Natural killer cell treated with Interleukin-12 subunit alpha and Interleukin-12 subunit beta and Interleukin-15 and Interleukin-18, amount 100 ng/mL, for 72 hours (primary cell): ENCODE results near the gene TSFM. TPM values are rescaled to one million over a fixed set of nuclear protein-coding genes. Genes with fewer than 3 reads are reported as not detected.
A peak's percentile ranks its signal among the peaks of the same experiment; 100 is the strongest.

Source experiments
- ATAC-seq, 2 donors: fragments of 150-1000 bp; cut with Tn5 transposase in 1 of 2; sonication (Bioruptor Pico), chemical (Tn5 transposase) in 1 of 2; 2 replicates each; pipeline ENCODE4 v1.10.0; 2021
- DNase-seq: peaks from one replicate; pipeline ENCODE4 v3.0.0; 2022; ENCODE audit warnings: low spot score
- H3K27ac Mint-ChIP-seq, 2 donors: 1 replicate in 1 of 2; 2 replicates in 1 of 2; pipeline ENCODE4 v1.8.0; 2022; ENCODE audit warnings: mixed read lengths in 2 of 2, mild to moderate bottlenecking in 1 of 2, moderate library complexity in 1 of 2
- H3K27me3 Mint-ChIP-seq, 2 donors: 1 replicate in 1 of 2; 2 replicates in 1 of 2; pipeline ENCODE4 v1.8.0; 2022; ENCODE audit warnings: mixed read lengths in 2 of 2
- H3K36me3 Mint-ChIP-seq: one replicate; pipeline ENCODE4 v1.8.0; 2022; ENCODE audit warnings: mixed read lengths
- H3K4me1 Mint-ChIP-seq, 2 donors: 1 replicate in 1 of 2; 2 replicates in 1 of 2; pipeline ENCODE4 v1.8.0; 2022; ENCODE audit warnings: low read depth in 2 of 2, mixed read lengths in 2 of 2, mild to moderate bottlenecking in 1 of 2
- H3K4me3 Mint-ChIP-seq: one replicate; pipeline ENCODE4 v1.8.0; 2022; ENCODE audit warnings: mixed read lengths
- H3K9me3 Mint-ChIP-seq: 2 replicates; pipeline ENCODE4 v1.8.0; 2022; ENCODE audit warnings: mixed read lengths
- total RNA-seq, 2 donors: library from RNA; stranded (reverse); gene quantifications; one replicate each; pipeline ENCODE4 v1.2.3, GENCODE V29; 2022

The TSFM gene
- total RNA-seq, 2 donors from 2014 or later: 43.2 to 44.6 TPM

- ATAC-seq (peak in 1 of 2 donors; percentile 10), DNase-seq (no peak)
- Mint-ChIP-seq H3K36me3 (peaks cover 5% of the 10 kb centered on the region), H3K27ac (no peak overlapping the region), H3K4me3 (no peak overlapping the region), H3K27me3 (no peaks in the 10 kb centered on the region), H3K4me1 (peaks cover 0 to 8% of the 10 kb centered on the region in 2 donors), H3K9me3 (no peaks in the 10 kb centered on the region)
Measured at GRCh38 chr12:57823908-57824640, 41.5 kb downstream of the TSFM start.

- H3K27ac Mint-ChIP-seq: peak overlapping the region in 1 of 2 donors; percentile 54
Measured at GRCh38 chr12:57825451-57825850, 42.9 kb downstream of the TSFM start.

GRCh38 chr12:57826400-57826799 is 43.8 kb downstream of the TSFM start:
- H3K36me3 Mint-ChIP-seq: peaks cover 5% of the 10 kb centered on the region
- no peak overlapping the region for H3K4me3 Mint-ChIP-seq
- H3K27me3 Mint-ChIP-seq: no peaks in the 10 kb centered on the region
- H3K27ac Mint-ChIP-seq: peak overlapping the region in 1 of 2 donors; percentile 37
- no peaks in the 10 kb centered on the region for H3K9me3 Mint-ChIP-seq
- peaks cover 2 to 15% of the 10 kb centered on the region in 2 donors for H3K4me1 Mint-ChIP-seq
- DNase-seq (no peak), ATAC-seq (no peak)

More at GRCh38 chr12:57825451-57825850, 42.9 kb downstream of the TSFM start:
- H3K4me1 Mint-ChIP-seq: peaks cover 0 to 12% of the 10 kb centered on the region in 2 donors
- H3K36me3 Mint-ChIP-seq: peaks cover 5% of the 10 kb centered on the region
- H3K27me3 Mint-ChIP-seq: no peaks in the 10 kb centered on the region
- DNase-seq (no peak), ATAC-seq (no peak)
- H3K9me3 Mint-ChIP-seq: no peaks in the 10 kb centered on the region
- no peak overlapping the region for H3K4me3 Mint-ChIP-seq

GRCh38 chr12:57826966-57827365 is 44.4 kb downstream of the TSFM start:
- H3K4me1 Mint-ChIP-seq: peaks cover 7 to 20% of the 10 kb centered on the region in 2 donors
- no peak for DNase-seq
- H3K9me3 Mint-ChIP-seq: no peaks in the 10 kb centered on the region
- peaks cover 5% of the 10 kb centered on the region for H3K36me3 Mint-ChIP-seq
- no peak for ATAC-seq
- no peaks in the 10 kb centered on the region for H3K27me3 Mint-ChIP-seq
- H3K4me3 Mint-ChIP-seq: no peak overlapping the region
- H3K27ac Mint-ChIP-seq: peak overlapping the region in 1 of 2 donors; percentile 37

- Mint-ChIP-seq H3K4me1 (peaks cover 12 to 23% of the 10 kb centered on the region in 2 donors), H3K9me3 (no peaks in the 10 kb centered on the region), H3K27ac (no peak overlapping the region), H3K27me3 (no peaks in the 10 kb centered on the region), H3K4me3 (no peak overlapping the region), H3K36me3 (no peaks in the 10 kb centered on the region)
- DNase-seq (no peak), ATAC-seq (no peak)
Measured at GRCh38 chr12:57829025-57829777, 46.6 kb downstream of the TSFM start.

GRCh38 chr12:57830393-57830792 is 47.8 kb downstream of the TSFM start:
- H3K27ac Mint-ChIP-seq: no peak overlapping the region
- H3K4me1 Mint-ChIP-seq: peaks cover 12 to 25% of the 10 kb centered on the region in 2 donors

GRCh38 chr12:57832966-57833365 is 50.4 kb downstream of the TSFM start:
- ATAC-seq: no peak
- no peaks in the 10 kb centered on the region for H3K36me3 Mint-ChIP-seq
- no peak overlapping the region for H3K4me3 Mint-ChIP-seq
- no peaks in the 10 kb centered on the region for H3K27me3 Mint-ChIP-seq
- no peak overlapping the region for H3K27ac Mint-ChIP-seq
- H3K4me1 Mint-ChIP-seq: peaks cover 29 to 41% of the 10 kb centered on the region in 2 donors
- no peaks in the 10 kb centered on the region for H3K9me3 Mint-ChIP-seq
- DNase-seq: no peak

More at GRCh38 chr12:57830393-57830792, 47.8 kb downstream of the TSFM start:
- no peaks in the 10 kb centered on the region for H3K27me3 Mint-ChIP-seq
- no peaks in the 10 kb centered on the region for H3K9me3 Mint-ChIP-seq
- H3K4me3 Mint-ChIP-seq: no peak overlapping the region
- H3K36me3 Mint-ChIP-seq: no peaks in the 10 kb centered on the region
- DNase-seq: no peak
- ATAC-seq: no peak

GRCh38 chr12:57833672-57834071 is 51.1 kb downstream of the TSFM start:
- Mint-ChIP-seq H3K4me1 (peaks cover 36 to 47% of the 10 kb centered on the region in 2 donors), H3K4me3 (no peak overlapping the region), H3K9me3 (no peaks in the 10 kb centered on the region), H3K27ac (no peak overlapping the region), H3K36me3 (no peaks in the 10 kb centered on the region), H3K27me3 (no peaks in the 10 kb centered on the region)
- ATAC-seq (no peak), DNase-seq (no peak)

GRCh38 chr12:57834086-57834876 is 51.7 kb downstream of the TSFM start:
- Mint-ChIP-seq H3K4me3 (no peak overlapping the region), H3K36me3 (no peaks in the 10 kb centered on the region), H3K4me1 (peaks cover 41 to 50% of the 10 kb centered on the region in 2 donors), H3K9me3 (no peaks in the 10 kb centered on the region), H3K27ac (no peak overlapping the region), H3K27me3 (no peaks in the 10 kb centered on the region)
- DNase-seq (no peak), ATAC-seq (no peak)

GRCh38 chr12:57835366-57836288 is 53.0 kb downstream of the TSFM start:
- no peaks in the 10 kb centered on the region for H3K9me3 Mint-ChIP-seq
- H3K4me1 Mint-ChIP-seq: peaks cover 41 to 54% of the 10 kb centered on the region in 2 donors
- peak overlapping the region; percentile 56 for H3K4me3 Mint-ChIP-seq
- no peaks in the 10 kb centered on the region for H3K27me3 Mint-ChIP-seq
- no peak for DNase-seq
- no peaks in the 10 kb centered on the region for H3K36me3 Mint-ChIP-seq
- H3K27ac Mint-ChIP-seq: peak overlapping the region; percentile 71 to 85
- ATAC-seq: no peak

GRCh38 chr12:57836442-57837375 is 54.1 kb downstream of the TSFM start:
- Mint-ChIP-seq H3K4me1 (peaks cover 43 to 56% of the 10 kb centered on the region in 2 donors), H3K4me3 (peak overlapping the region; percentile 56), H3K36me3 (no peaks in the 10 kb centered on the region), H3K9me3 (no peaks in the 10 kb centered on the region), H3K27ac (peak overlapping the region; percentile 71 to 85), H3K27me3 (no peaks in the 10 kb centered on the region)
- DNase-seq (no peak), ATAC-seq (peak; percentile 55 to 56)
